Measurements from ENCODE around the gene IPO8.

Gene IPO8

DNA sequence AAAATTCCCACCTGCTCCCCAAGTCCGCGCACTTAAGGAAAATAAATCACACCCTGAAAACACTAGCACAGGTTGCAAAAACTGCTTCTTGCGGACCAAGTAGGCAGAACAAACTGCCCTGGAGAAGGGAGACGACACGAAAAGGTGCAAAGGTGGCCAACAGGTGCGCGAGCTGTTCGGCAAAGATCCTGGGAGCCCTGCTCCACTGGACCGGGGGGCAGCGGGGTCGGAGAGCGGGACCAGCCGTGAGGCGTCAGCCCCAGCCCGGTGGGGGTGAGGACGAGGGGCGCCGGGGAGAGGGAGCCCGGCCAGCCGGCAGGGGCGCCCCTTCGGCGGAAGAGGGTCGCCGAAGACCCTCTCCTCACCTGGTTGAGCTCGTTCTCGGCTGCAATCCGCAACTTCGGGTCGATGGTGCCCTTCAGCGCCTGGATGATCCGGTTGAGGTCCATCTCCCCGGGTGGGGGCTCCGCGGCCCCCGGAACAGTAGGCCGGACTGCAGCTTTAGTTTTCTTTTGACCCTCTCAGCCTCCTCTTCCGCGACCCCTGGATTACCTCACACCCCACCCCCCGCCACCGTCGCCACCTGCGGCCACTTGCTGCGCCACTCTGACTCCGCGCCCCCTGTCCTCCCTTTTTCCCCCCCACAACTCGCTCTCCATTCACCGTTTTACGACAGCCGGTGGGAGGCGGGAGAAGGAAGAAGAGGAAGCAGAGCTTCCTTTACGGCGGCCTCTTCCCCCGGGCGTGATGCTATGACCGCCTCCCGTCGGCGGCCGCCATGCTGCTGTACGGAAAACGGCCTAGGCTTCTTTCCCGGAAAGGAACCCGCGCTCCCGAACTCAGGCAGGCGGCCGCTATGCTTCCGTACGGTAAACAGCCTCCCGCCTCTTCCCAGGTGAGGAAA lies at the start of gene IPO8:
Gene IPO8 (minus strand): TSS at position 671 of the 904 bp plus-strand sequence. CDS start 222 bp downstream, at position 449.
- peak; percentile 76 for DNase-seq (ENCODE audit: low read depth)

DNA sequence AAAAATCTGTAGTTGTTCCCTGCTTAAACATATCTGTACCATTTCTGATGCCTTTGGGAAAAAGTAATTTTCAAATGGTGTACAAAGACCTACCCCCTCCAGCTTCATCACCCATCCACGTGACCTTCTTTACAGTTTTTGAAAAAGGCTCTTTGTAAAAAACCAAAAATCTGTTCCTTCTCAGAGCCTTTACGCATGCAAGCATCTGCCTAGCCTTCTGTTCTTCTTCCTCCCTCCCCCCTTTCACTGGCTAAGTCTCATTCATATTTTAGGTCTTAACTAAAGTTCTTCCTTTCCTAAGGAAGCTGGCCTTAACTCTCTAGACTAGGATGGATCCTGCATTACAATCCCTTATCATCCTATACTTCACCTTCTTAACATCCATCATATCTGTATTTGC lies 48.7 kb upstream of the IPO8 start:
- no peak for DNase-seq (ENCODE audit: low read depth)

DNA sequence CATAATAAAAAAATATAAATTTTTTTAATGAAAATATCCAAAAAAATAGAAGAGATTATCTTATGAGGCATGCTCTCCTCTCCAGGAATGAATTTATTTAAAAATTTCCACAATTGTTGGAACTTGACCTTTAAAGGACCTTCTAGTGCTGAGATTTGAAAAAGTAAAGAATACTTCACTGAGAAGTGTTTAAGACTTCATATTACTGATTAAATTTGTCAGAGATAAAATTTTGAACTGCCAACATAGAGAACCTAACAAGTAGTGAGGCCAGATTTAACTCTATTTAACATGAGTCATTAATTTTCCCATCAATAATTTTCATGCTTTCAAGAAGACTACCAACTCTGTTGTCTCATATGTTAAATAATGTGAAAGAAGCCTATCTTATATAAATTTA lies 44.6 kb upstream of the IPO8 start:
- DNase-seq (ENCODE audit: low read depth): no peak

DNA sequence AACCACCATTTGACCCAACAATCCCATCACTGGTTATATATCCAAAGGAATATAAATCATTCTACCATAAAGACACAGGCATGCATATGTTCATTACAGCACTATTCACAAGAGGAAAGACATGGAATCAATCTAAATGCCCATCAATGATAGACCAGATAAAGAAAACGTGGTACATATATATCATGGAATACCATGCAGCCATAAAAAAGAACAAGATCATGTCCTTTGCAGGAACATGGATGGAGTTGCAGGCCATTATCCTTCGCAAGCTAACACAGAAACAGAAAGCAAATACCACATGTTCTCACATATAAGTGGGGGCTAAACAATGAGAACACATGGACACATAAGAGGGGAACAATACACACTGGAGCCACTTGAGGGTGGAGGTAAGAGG lies 43.4 kb upstream of the IPO8 start:
- no peak for DNase-seq (ENCODE audit: low read depth)

- DNase-seq (ENCODE audit: low read depth): no peak
Observed at GRCh38 chr12:30732954-30733637, 37.4 kb upstream of the IPO8 start.

- no peak for DNase-seq (ENCODE audit: low read depth)
Observed at GRCh38 chr12:30730011-30730410, 34.3 kb upstream of the IPO8 start.

GRCh38 chr12:30729547-30729946 lies 33.9 kb upstream of the IPO8 start:
- no peak for DNase-seq (ENCODE audit: low read depth)

GRCh38 chr12:30726647-30727046 lies 31.0 kb upstream of the IPO8 start:
- no peak for DNase-seq (ENCODE audit: low read depth)

DNA sequence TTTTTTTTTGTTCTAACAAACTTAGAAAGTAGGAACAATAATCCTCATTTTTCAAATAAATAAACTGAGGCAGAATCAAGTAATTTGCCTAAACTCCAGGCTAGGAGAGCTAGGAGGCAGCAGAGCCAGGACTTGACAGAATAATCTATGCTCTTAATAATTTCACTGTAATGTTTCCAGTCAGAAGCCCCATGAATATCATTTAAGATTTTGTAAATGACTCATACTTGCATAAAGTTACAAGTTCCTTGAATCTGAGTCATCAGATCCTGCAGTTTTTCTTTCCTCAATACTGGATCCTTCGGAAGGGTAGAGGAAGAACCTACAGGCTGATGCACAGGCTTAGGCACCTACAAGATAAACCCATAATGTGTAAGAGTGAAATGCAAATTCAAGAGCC lies 30.1 kb upstream of the IPO8 start:
- no peak for DNase-seq (ENCODE audit: low read depth)

DNA sequence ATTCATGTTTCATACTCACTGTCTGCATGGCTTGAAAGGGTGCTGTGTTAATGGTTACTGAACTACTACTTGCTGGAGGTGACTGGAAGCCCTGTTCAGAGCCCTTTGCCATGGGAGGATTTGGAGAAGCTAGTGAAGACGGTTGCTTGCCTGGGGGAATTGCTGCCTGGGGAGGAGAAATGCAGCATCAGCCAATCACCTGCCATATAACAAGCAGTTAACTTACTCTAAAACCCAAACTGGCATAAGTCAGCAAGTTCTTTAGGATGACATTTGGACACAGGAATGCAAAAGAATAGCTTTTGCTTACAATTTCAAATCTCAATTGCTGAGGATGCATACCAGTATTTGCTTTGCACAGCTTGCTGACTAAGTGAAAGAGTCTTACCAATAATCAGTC lies 23.4 kb upstream of the IPO8 start:
- DNase-seq (ENCODE audit: low read depth): no peak

DNA sequence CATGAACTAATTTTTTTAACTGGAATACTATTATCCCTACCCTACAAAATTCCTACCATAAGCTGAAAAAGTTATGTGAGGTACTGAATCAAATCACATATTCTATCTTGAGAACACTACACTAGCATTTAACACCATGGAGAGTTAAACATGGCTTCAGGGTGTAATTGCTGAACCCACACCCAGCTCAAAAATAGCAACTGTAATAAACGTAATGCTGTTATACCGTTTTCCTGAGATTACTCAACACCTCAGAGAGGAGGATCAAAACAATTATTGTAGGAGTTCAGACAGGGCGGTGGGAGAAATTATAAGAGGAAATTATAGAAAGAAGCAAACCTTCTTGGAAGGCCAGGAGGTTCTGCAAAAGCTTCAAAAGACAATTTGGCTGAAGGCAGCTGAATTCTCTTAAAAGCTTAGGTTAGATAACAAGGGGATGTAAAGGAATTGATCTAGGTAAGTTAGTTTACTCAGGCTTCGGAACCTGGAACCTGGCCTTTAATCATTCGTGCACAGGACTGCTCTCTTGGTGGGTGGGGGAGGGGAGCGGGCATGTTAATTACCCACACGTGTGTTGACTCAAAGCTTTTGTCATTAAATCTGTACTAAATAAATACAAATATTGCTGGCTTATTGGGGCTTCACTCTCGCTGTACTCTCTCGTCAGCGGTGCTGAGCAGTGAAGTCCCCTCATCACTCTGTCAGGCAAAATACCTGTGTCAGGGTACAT lies 12.1 kb upstream of the IPO8 start:
- no peak for DNase-seq (ENCODE audit: low read depth)

- no peak for DNase-seq (ENCODE audit: low read depth)
Observed at GRCh38 chr12:30706476-30706875, 10.8 kb upstream of the IPO8 start.

DNA sequence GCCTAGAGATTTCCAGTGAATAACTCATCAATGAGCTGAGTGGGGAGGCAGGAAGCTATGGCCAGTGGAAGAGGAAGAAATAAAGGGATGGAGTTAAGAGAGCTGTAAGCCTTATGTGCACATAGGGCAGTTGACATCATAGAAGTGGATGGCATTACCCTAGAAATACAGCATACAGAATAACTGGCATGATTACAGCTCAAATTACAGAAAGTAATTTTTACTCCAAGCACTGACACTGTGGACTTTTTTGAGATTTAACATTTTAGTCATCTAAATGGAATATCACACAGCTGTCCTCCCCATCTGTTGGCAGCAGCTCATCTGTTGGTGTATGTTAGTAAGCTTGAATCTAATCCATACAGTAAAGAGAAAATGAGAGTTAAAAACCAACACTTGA lies 5.4 kb upstream of the IPO8 start:
- DNase-seq (ENCODE audit: low read depth): no peak

DNA sequence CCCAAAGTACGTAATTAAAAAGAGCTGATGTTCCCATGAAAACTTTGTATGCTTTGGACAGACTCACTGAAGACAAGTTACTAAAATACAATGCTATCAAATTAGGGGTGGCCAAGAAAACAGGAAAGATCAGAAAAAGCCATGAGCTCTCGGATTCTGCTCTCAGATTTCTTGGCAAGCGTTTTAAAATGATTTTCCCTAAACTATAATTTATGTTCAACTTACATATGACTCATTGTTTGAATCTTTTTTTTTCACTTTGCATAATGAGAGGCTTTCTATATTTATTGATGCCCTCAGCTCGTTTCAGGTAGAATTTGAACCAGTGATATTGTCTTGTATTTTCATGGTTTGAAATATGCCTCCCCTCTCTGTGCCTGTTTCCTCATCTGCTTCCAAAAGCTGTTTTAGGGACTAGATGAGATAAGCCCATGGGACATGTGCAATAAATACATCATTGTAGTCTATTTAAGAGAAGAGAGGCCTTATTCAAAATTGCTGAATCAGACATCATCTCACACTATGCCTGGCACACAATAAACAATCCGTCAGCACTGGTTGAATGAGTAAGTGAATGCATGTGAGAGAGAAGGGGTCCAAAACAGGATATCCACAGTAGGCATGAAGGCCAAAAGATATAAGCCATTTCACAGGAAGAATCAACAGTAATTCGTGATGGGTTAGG lies 4.7 kb upstream of the IPO8 start:
- no peak for DNase-seq (ENCODE audit: low read depth)

GRCh38 chr12:30698346-30698745 lies 2.7 kb upstream of the IPO8 start:
- no peak for DNase-seq (ENCODE audit: low read depth)

DNA sequence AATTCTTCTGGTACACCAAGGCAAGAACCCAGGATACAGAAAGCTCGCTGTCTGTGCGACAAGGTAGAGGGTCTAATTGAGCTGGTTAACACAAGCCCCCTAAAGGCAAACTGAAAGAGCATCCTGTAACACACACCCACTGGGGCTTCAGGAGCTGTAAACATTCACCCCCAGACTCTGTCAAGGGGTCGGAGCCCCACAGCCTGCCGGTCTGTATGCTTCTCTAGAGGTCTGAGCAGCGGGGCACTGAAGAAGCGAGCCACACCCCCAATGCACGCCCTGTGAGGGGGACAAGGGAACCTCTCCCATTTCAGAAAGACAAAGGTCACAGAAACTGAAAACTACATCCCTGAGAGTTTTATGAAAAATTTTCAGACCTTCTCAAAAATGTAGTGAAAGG lies 1.3 kb upstream of the IPO8 start:
- DNase-seq (ENCODE audit: low read depth): no peak

GRCh38 chr12:30696486-30696885 lies 817 bp upstream of the IPO8 start:
- DNase-seq (ENCODE audit: low read depth): no peak

GRCh38 chr12:30696103-30696408 lies 387 bp upstream of the IPO8 start:
- DNase-seq (ENCODE audit: low read depth): no peak

GRCh38 chr12:30694412-30695198 lies 1.1 kb downstream of the IPO8 start:
- DNase-seq (ENCODE audit: low read depth): no peak

DNA sequence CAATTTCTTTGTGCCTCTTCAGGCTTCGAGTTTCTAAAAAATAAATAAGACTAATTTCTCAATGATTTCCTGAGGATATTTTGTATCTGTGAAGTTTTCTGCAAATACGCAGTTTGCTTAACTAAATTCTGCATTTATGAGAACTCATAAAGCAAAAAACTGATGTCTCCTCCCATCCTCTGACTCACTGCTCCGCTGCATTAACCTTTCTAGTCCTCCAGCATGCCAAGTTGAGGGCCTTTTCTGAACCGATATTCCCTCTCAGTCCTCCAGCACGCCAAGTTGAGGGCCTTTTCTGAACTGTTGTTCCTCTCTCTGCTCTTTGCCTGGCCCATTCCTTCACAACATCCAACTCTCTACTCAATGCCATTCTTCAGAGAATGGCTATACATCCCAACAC lies 3.2 kb downstream of the IPO8 start:
- no peak for DNase-seq (ENCODE audit: low read depth)

GRCh38 chr12:30691122-30691879 lies 4.4 kb downstream of the IPO8 start:
- no peak for DNase-seq (ENCODE audit: low read depth)
